Amniotic epithelial cell (primary cell): ENCODE measurements around the gene MRPL2.
A peak's percentile ranks its signal among the peaks of the same experiment; 100 is the strongest.

Experiments used
- DNase-seq: peaks from one replicate; pipeline ENCODE4 v3.0.0-alpha.2; 2010; ENCODE audit warnings: low read depth

Gene MRPL2

DNA sequence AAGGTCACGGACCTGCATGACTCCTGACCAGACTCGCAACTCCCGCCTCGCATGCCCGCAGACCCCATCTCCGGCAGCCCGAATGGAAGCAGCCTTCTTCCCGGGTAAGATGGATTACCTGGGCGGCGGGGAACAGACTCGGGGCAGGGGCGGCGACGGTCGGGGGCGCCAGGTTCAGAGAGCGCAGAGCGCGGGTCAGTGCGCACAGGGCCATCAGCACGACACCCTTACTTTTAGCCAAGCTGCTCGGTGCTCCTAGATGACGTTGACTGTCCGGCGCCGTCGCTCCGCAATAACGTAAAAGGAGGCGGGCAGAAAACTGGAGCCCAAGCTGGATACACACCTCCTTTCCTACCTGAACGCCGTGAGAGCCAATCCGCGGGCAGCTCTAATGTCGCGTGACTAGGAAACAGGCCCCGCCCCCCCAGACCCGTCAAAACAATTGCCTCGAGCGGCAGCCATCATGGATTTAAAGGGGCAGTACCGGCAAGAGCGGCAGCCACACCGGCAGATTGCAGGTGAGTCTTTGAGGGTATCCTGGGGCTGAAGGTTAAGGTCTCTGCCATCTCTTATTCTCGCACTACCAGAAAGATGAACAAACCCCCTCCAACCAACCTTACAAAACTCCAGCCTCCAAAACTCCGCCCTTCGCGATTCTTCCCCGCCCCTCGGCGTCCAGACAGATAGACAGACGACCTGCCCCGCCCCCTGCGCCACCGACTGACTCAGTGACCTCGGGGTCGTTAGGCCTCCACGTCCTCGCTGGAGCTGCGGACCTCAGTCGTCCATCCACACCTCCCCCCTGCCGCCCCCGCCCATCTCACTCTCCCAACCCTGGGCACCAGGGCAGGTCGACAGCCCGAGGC, at the start of gene MRPL2, which contains the start of gene KLC4:
Gene MRPL2 (minus strand): TSS at position 267 of the 866 bp plus-strand sequence. CDS start 53 bp downstream, at position 214.
Gene KLC4 (plus strand): TSS at position 464 of the 866 bp plus-strand sequence. CDS start 1,705 bp downstream, outside the sequence.
- peak; percentile 98 for DNase-seq

DNA sequence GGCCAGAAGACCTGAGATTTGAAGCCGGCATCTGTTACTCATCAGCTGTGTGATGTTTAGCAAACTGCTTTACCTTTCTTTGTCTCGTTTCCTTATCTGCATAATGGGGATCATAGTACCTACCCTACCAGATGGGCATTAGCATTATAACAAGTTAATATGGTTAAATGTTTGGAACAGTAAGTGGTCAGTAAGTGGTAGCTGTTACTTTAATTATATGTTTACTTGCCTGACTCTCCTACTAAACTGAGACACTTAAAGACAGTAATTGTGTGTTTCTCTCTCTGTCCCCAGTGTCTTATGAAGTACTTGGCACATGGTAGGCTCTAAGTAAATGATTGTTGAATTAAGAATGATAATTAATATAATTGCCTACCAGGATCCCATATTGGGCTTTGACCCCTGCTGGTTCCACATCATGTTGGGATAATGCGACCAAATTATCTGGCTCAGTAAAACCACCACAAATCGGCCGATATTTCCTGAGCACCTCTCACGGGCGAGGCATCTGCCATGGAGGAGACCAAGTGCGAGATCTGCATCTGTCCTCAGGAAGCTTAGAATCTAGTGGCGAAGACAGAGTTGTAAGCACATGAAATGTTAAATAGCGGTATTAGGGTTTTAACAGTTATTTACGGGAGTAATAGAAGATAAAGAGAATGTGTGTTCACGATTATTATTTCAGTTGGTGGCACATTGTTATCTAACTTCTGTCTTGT, 48.3 kb upstream of the MRPL2 start:
- DNase-seq, result no peak

DNA sequence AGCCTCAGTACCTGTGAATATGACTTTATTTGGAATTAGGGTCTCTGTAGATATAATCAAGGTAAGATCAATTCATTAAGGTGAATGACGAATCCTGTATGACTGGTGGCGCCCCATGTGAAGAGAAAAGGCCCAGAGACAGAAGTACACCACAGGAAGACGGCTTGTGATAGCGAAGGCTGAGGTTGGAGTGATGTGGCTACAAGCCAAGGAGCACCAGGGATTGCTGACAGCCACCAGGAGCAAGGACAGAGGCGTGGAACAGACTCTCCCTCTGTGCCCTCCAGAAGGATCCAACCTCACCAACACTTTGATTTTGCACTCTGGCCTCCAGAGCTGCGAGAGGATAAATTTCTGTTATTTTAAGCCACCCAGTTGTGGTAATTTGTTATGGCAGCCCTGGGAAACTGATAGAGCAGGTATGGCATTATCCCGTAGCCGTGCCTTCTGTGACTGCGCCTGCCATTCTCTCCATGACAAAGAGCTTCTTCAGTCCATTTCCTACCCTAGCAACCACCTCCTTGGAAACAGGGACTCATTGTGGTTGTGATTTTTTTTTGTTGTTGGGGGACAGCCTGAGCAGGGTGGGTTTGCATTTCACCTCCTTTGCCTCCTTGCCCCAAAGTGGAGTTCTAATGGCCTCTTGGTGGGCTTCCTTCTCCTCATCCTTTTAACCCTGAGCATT, 46.4 kb upstream of the MRPL2 start:
- no peak for DNase-seq

DNA sequence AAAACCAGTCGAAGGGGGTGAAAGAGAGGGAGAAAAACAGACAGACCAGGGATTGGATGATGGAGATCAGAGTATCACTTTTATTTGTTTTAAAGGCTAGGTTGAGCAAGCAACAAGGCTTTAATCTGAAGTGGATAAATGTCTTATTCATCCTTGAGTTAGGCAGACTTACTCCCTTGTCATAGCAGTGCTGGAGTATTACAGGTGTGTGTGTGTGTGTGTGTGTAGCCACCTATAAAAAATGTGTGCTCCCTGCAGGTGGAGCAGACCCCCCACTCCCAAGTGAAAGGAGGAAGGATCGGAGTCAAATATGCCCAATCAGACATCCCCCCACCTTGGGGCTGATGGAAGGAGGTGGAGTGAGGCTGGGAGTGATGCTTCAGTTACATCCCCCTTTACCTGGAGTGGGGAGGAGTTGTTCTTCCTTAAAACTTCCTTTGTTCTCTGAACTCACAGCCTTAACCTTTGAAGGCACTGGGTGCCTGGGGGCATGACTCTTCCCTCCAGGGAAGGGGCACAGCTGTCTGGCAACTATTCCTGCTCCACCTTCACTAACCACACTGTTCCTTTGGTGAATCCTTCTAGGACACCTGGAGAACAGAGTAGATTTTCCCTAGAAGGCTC, 44.1 kb upstream of the MRPL2 start:
- no peak for DNase-seq

DNA sequence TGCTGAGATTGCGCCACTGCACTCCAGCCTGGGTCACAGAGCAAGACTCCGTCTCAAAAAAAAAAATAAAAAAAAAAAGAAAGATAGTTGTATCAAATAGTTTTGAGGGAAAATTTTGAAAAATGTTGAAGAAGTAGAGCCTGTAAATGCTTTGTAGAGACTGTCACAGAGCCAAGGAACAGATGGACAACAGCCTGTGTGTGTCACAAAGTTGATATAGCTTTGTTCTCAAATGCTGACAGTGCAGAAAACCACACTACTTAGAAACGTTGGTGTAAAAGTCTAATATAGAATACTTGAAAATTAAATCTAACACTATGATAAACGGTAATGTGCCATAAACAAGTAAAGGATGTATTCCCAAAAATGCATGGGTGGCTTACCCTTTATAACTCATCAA, 42.3 kb upstream of the MRPL2 start:
- DNase-seq, result no peak

DNA sequence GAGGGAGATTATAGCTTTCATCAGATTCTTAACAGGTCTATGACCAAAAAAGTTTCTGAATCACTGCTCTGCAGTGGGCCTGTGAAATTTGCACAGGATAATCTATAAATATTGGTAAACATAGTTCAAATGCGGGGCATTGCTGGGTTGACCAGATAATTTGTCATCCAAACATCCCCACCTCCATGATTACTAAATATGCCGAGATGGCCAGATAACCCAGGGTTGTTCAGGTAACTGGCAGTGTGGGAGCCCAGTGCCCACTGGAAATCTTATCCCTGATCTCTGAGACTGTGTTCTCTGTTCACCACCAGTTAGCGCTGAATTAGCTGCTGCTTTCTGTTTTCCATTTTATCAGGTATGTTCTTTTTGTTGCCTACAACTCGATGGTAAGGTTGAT, 38.3 kb upstream of the MRPL2 start:
- DNase-seq, result no peak

DNA sequence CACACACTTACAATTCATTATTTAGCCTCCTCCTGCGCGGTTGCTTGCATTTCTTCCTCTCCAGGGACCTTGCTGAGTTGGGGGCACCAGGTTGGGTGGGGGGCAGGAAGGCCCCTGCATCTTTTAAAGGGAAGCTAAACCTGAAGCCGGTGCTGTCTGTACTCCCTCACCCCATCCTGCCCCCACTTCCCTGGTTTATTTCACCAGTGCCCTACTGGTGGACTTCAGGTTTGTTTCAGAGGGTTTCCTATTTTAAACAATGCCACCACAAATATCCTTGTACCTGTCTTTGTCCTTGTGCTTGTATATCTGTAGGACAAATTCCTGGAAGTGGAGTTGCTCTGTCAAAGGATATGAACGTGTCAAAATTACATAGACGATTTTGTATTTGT, 37.9 kb upstream of the MRPL2 start:
- no peak for DNase-seq

DNA sequence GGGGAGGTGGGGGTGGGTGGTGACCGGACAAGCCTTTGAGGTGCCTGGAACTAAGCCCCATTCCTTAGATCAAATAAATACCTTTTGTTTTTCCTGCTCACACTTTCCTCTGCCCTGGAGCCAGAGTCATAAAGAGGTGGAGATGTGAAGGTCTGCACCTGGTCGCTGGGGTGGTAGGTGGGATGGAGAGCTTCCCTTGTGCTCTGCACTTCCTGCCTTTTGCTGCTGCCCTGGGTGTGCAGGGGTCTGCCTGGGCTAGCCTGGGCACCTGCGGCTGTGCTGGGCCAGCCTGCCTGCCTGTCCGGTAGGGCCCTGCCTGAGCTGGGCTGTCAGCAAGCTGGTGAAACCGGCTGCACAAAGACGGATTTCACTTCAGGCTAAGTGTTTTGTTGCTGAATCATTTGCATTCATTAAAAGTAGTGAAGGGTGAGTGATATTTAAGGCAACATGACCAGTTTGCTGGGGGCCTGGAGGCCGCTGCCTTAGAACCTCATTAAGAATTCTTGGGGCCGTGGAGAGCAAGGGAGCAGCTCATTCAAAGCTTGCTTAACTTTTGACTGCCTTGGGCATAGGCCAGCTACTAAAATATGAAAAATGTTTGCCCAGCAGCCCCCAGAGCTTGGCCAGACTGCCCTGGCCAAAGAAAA, 37.3 kb upstream of the MRPL2 start:
- DNase-seq, result peak; percentile 94

DNA sequence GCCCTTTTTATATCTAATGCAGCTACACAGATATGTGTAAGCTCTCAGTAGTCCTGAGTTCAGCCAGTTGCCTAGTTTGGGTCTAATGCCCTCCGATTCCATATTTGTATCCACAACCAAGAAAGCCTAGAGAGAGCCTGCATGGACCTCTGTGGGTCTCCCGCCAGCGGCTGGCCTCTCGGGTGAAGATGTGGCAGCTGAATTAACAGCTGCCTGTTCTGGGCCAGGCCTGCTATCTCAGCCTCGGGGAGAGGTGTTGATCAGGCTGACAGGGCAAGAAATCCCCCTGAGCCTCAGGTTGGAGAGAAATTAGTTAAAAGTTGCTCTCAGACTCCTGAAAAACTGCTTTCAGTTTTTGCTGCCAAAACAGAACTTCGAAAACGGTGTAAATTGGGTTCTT, 36.7 kb upstream of the MRPL2 start:
- DNase-seq, result no peak

DNA sequence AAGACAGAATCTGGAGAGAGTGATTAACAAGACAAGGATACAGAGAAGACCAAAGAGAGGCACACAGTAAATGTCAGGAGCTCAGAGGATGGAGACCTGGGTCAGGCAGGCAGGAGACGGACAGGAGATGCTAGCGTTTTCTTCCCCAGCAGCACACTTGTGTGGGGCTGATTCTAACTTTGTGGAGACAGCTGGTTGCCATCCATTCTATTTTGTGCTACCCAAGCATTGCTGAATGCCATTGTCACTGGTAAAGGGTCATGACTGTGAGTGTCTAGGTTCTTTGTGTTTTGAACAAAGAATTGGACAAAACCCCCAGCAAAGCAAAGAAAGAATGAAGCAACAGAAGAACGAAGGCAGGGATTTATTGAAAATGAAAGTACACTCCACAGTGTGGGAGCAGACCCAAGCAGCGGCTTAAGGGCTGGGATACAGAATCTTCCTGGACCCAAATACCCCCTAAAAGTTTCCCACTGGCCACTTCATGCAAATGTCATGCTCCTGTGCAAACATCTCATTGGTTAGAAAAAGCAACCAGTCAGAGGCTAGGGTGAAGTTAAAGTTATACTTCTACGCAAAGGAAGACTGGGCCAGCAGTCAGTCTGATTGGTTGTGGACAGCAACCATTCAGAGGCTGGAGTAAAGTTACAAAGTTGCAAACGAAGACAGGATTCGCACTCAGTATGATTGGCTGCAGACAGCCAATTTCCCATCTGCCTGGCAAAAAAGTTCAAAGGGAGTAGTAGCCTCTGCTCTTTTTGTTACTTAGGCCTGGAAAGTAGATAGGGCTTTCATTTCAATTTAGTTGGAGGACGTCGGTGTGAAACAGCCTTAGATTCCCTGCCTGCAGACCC, 34.4 kb upstream of the MRPL2 start:
- DNase-seq, result peak; percentile 85

DNA sequence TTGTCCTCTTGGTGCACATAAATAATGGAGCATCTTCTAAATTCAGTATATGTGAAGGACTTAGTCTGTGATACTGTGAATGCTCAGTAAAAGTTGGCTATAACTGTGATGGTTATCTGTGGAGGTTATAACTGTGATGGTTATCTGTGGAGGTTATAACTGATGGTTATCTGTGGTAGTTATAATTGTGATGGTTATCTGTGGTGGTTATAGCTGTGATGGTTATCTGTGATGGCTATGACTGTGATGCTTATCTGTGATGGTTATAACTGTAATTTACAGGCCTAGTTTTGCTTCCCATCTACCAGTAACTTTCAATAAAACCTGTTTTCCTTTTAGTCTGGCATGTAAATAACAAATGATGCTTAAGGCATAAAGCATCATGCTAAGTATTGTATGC, 33.4 kb upstream of the MRPL2 start:
- no peak for DNase-seq

DNA sequence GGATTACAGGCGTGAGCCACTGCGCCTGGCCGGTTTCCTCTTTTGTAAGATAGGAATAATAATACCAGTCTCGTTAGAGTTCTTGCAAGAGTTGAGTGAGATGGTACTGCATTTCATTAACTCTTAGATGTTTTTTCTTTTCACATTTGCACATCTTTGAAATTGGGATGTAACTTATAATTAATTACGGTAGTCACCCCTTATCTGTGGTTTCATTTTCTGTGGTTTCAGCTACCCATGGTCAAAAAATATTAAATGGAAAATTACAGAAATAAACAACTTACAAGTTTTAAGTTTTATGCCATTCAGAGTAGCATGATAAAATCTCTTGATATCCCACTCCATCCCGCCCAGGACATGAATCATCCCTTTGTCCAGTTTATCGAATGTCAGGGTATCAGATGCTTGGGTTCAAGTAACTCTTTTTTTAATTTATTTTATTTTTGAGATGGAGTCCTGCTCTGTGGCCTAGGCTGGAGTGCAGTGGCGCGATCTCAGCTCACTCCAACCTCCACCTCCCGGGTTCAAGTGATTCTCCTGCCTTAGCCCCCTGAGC, 32.3 kb upstream of the MRPL2 start:
- DNase-seq, result peak; percentile 69

DNA sequence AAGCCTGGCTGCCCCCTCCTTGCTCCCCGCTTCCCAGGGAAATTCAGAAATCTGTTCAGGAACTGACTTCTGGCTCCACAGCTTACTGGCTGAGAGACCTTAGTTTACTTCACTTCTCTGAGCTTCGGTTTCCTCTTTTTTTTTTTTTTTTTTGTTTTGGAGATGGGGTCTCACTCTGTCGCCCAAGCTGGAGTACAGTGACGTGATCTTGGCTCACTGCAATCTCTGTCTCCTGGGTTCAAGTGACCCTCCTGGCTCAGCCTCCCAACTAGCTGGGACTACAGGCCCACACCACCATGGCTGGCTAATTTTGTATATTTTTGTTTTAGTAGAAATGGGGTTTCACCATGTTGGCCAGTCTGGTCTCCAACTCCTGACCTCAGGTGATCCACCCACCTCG, 31.8 kb upstream of the MRPL2 start:
- no peak for DNase-seq

DNA sequence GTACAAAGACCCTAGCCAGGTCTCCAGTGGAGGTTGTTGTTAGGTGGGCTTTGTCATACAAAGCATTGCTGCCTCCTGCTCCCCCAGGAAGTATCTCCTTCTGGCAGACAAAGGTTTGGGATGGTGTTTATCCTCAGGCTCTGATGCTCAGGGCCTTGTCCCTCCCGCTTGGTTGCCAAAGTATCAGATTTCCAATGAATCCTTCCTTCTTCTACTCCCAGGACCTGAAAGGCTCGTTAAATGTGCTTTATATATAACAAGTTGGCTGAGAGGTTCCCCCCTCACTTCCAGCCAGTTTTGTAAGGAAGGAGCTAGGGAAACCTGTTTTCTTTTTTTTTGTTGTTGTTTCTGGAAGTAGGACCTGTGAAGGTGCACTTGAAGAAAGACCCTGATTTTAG, 31.3 kb upstream of the MRPL2 start:
- DNase-seq, result no peak

DNA sequence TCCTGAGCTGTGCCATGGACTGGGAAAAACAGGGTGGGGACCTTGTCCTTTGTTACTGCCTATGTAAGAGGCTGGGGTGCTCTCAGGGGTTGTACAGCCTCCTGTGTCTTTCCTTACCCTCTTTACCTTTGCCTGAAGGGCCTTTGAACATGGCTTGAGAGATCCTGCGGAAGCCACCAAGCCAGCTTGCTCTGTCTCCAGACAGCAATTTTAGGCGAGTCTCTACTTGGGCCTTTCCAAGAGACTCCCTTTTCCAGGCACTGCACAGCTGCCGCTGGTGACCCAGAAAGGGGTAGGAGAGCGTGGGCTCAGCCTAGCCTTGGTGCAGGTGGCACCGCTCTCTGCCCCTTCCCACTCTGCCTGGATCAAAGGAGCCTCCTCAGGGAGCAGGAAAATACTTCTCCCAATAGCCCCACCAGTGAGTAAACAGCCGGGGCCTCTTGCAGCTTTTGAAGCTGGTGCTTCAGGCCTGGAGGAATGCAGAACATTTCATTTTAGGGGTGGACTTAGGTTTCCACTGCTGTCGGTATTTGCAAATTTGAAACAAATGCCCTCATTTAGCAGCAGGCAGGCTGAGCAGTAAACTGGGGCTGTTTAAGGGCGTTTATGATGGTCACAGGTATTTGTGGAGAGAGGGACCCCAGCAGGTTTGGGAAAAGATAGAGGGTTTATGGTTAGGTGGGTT, 30.8 kb upstream of the MRPL2 start:
- DNase-seq, result no peak

DNA sequence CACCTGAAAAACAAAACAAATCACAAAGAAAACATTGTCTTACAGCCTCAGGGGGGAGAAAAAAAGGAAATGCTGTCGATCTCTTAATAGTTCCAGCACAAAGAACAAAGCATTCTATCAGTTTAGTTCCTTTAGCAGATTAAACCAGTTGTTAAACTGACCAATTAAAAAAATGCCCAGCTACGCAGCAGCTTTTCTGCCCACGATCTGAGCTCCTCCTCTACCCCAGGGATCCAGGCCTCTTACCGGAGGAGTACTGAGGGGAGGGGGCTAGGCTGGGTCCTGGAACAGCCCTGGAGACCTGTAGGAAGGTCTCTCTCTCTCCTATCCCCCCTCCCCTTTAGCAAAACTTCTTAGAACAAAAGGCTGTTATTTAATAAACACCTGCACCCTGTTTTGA, 30.2 kb upstream of the MRPL2 start:
- no peak for DNase-seq

DNA sequence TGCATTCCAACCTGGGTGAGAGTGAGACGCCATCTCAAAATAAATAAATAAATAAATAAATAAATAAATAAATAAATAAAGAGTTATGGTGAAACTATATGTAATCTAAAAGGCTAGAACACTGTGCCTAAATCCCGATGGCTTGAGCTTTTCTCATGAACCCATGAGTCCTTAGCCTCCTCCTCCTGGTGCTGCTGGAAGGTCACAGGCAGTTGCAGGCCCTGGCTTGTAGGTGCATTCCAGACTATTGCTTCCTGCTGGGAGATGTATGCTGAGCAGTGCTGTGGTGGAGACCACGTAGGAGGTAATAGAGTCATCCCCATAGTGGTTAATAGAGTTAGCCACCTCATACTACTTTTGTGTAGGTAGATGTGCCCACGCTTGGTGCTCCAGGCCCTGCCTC, 29.4 kb upstream of the MRPL2 start:
- DNase-seq, result peak; percentile 37

DNA sequence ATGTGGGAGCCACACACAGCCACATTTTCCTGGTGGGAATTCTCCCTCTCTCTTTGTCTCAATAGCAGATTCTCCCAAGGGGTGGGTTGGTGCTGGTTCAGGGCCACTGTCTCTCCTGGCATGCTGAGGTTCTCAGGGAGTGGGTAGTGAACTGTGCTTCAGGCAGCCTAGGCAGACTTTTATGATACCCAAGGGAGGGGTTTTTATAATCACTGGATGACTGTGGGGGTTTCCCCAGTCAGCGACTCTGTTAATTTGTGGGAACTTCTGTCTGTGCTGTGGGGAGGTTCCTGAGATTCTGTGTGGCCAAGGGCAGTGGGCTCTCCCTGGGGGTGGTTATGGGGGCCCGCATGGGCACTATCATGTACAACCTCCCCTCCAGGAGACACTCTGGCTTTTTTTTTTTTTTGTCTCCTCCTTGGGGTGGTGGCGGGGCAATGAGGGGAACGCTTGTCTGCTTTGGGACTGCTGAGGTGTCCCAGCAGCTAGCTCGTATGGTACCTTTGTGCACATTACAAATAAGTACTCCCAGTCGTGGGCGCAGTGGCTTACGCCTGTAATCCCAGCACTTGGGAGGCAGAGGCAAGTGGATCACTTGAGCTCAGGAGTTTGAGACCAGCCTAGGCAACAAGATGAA, 26.9 kb upstream of the MRPL2 start:
- no peak for DNase-seq
